ENCODE measurements around the gene INSIG2. TPM values are rescaled to one million over a fixed set of nuclear protein-coding genes. Genes with fewer than 3 reads are reported as not detected.

INSIG2 gene
- total and polyA plus RNA-seq, 2 of the 8 experiments (the other 6 are each of a cell fraction or from before 2014, with no cell fraction given), result 7.0 to 11.2 TPM

- Histone ChIP-seq H2BK20ac (ENCODE audit: low read length) (no peak overlapping the region), H3K27me3 (replicated peaks in 1 of 4; ENCODE audit: control insufficient read depth in 3 of 4, extremely low read depth in 1 of 4, insufficient read depth in 3 of 4, low read length in 3 of 4) (no peaks in the 10 kb centered on the region), H3K14ac (ENCODE audit: insufficient read length) (no peak overlapping the region), H4K5ac (ENCODE audit: insufficient read length, low read depth, low read length) (no peak overlapping the region), H3K4me1 (replicated peaks in 1 of 4; ENCODE audit: control insufficient read depth in 3 of 4, insufficient read depth in 4 of 4, low read length in 3 of 4) (no peaks in the 10 kb centered on the region), H3K9me3 (ENCODE audit: insufficient read depth in 2 of 2, low read depth in 1 of 2, low read length in 1 of 2) (no peaks in the 10 kb centered on the region), H3K56ac (replicated peaks; ENCODE audit: insufficient read length, low read depth, low read length) (no peak overlapping the region), H2BK15ac (ENCODE audit: low read length) (no peak overlapping the region), H3K9ac (replicated peaks in 1 of 4; ENCODE audit: extremely low read depth in 1 of 4, low read depth in 3 of 4, low read length in 3 of 4) (no peak overlapping the region; a peak in 1 of 7 replicates), H3K27ac (ENCODE audit: low read depth, low read length) (no peak overlapping the region), H2AK5ac (ENCODE audit: low read depth, low read length) (no peak overlapping the region), H3K36me3 (ENCODE audit: control insufficient read depth in 2 of 4, insufficient read depth in 4 of 4, low read length in 3 of 4) (no peaks in the 10 kb centered on the region), H2BK12ac (ENCODE audit: low read depth, low read length) (no peak overlapping the region), H3K79me1 (ENCODE audit: low read depth, low read length) (no peaks in the 10 kb centered on the region), H3K18ac (ENCODE audit: extremely low read depth, low read length) (no peak overlapping the region), H3K4ac (replicated peaks; ENCODE audit: insufficient read length, low read depth, low read length) (no peak overlapping the region), H3K4me2 (ENCODE audit: insufficient read depth in 1 of 2, low read depth in 2 of 2, low read length in 2 of 2) (no peak overlapping the region), H4K91ac (replicated peaks; ENCODE audit: insufficient read length, low read length) (no peak overlapping the region), H3K23ac (ENCODE audit: insufficient read length) (no peak overlapping the region), H4K8ac (ENCODE audit: extremely low read depth, insufficient read depth, low read length) (no peak overlapping the region), H2AFZ (ENCODE audit: low read length) (no peak overlapping the region), H2BK120ac (replicated peaks; ENCODE audit: low read depth, low read length) (no peak overlapping the region), H3K79me2 (ENCODE audit: control insufficient read depth in 1 of 2, insufficient read depth in 2 of 2, low read length in 2 of 2) (no peaks in the 10 kb centered on the region), H2BK5ac (ENCODE audit: low read depth, low read length) (no peak overlapping the region), H4K20me1 (replicated peaks in 1 of 2; ENCODE audit: control insufficient read depth in 1 of 2, insufficient read depth in 2 of 2, low read length in 2 of 2) (peaks cover 0 to 2% of the 10 kb centered on the region in 2 experiments), H3K4me3 (ENCODE audit: extremely low read depth in 1 of 4, insufficient read depth in 2 of 4, low read depth in 3 of 4, low read length in 4 of 4) (no peak overlapping the region), H3K23me2 (ENCODE audit: low read depth, low read length) (no peaks in the 10 kb centered on the region; the same call in 1 of the 2 replicates)
- DNase-seq (ENCODE audit: low read depth in 1 of 2, low spot score in 2 of 2) (no peak), FAIRE-seq (no peak)
- WGBS, 2 experiments (ENCODE audit: extremely low coverage in 1 of 2, insufficient coverage in 1 of 2, insufficient read length in 1 of 2, insufficient replicate concordance in 2 of 2, low coverage in 1 of 2, low lambda C conversion rate in 2 of 2, missing lambda C conversion rate in 1 of 2), result 65% methylated on average over 4 of the region's 4 CpGs; no CpG with 5 or more reads in 1 of the 2 experiments
- POLR2A ChIA-PET (ENCODE audit: partially characterized antibody), result no interaction called here
- TF ChIP-seq USF2 (IDR thresholded peaks at IDR 0.05; ENCODE audit: low read length) (no peak), CHD1 (IDR thresholded peaks at IDR 0.05; ENCODE audit: low read depth, low read length) (no peak), HDAC6 (IDR thresholded peaks at IDR 0.05; ENCODE audit: low read depth, low read length) (no peak), YY1 (IDR thresholded peaks at IDR 0.05; ENCODE audit: low read depth, low read length) (no peak), CTCF (IDR thresholded peaks at IDR 0.05; ENCODE audit: control extremely low read depth in 1 of 3, insufficient read depth in 1 of 3, low read depth in 1 of 3, low read length in 3 of 3) (no peak), SRF (IDR thresholded peaks at IDR 0.05; ENCODE audit: low read depth, low read length) (no peak), TBP (IDR thresholded peaks at IDR 0.05; ENCODE audit: low read depth, low read length) (no peak), ATF2 (IDR thresholded peaks at IDR 0.05; ENCODE audit: low read length) (no peak)
- CTCF ChIA-PET (ENCODE audit: partially characterized antibody), result interaction anchor here (0.7 to 1.1 kb wide), 3 partner anchors 35 to 702 kb away, joined by 3 read pairs; no protein-coding TSS in a partner anchor
These were observed 65.2 kb downstream of the INSIG2 start for GRCh38 chr2:118153433-118153832.
